HG02678 (cell line): ENCODE data around the gene WFIKKN1.

Source experiments
- ATAC-seq: cut with Tn5 transposase; IDR thresholded peaks from one replicate; pipeline ENCODE4 v1.9.1; 2021; ENCODE audit warnings: mild to moderate bottlenecking, moderate library complexity; ENCODE audit not compliant: unreplicated experiment

The WFIKKN1 gene

DNA sequence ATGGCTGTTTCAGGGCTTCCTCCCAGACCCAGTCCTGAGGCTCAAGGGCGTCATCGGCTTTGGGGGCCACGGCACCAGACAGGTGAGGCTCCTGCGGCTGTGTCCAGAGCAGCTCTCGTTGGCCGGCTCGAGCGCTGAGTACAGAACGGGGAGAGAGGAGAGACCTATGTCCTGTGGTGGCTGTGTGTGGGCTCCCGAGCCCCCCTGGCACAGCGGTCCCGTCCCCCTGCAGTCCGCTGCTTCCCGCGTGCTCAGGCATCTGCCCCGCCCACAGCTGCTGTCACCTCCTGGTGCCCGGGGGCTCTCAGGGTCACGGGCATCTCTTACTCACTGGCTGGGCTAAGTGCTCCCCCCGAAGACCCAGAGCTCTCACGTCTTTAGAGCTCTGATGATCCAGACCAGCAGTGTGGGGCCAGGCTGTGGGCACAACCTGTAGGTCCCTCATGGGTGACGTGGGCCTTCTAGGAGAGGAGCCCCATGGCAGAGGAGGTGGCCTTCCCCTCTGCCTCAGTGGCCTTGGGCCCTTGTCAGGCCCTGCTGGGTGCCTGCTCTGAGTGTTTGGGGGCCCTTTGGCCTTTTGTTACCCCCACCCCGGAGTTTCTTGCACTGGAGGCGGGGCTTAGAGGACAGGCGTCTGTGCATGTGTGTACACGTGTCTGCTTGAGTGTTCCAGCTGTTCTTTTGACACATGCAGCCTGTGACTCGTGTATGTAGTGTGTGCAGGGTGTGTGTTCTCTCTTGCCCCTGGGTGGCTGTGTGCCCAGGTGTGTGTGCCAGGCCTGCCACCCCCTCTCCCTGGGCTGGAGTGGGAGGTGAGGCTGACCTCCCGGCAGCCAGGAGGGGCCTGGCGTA is 21.9 kb downstream of the WFIKKN1 start:
- no peak for ATAC-seq

GRCh38 chr16:654034-654433 is 23.2 kb downstream of the WFIKKN1 start:
- ATAC-seq: no peak

GRCh38 chr16:657487-657886 is 26.7 kb downstream of the WFIKKN1 start:
- ATAC-seq: no peak

GRCh38 chr16:658679-659571 is 28.1 kb downstream of the WFIKKN1 start:
- no peak for ATAC-seq

- ATAC-seq: no peak
Measured at GRCh38 chr16:659618-660017, 28.8 kb downstream of the WFIKKN1 start.

GRCh38 chr16:660132-660458 is 29.3 kb downstream of the WFIKKN1 start:
- no peak for ATAC-seq

- peak; percentile 64 for ATAC-seq
Measured at GRCh38 chr16:660459-661183, 29.8 kb downstream of the WFIKKN1 start.

GRCh38 chr16:661184-661821 is 30.5 kb downstream of the WFIKKN1 start:
- no peak for ATAC-seq

- ATAC-seq: no peak
Measured at GRCh38 chr16:662095-662494, 31.3 kb downstream of the WFIKKN1 start.

DNA sequence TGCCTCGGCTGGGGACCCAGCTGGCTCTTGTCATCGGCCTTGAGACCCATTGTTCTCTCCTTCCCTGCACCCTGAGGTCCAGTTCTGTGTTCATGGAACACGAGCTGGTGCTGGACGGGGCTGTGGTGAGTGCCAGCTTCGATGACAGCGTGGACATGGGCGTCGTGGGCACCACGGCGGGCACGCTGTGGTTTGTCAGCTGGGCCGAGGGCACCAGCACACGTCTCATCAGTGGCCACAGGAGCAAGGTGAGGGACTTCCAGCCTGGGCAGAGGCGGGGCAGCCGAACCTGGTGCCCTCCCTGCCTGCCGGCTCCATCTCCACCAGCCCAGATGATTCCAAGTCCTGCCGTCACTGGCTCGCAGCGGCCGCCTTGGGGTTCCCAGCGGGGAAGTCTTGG is 31.8 kb downstream of the WFIKKN1 start:
- no peak for ATAC-seq

DNA sequence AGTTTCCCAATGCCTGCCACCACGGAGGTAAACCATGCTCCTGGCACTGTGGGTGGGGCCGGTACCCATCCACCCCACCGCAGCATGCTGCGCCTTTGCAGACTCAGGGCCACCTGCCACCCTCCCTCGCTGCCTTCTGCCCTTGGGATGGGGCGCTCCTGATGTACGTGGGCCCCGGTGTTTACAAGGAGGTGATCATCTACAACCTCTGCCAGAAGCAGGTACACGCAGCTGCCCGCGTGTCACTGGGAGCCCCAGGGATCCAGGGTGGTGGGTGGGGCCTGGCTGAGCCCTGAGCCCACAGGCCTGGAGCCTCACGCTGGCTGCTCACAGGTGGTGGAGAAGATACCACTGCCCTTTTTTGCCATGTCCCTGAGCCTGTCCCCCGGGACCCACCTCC is 35.8 kb downstream of the WFIKKN1 start:
- no peak for ATAC-seq

- no peak for ATAC-seq
Measured at GRCh38 chr16:667113-667779, 36.5 kb downstream of the WFIKKN1 start.

DNA sequence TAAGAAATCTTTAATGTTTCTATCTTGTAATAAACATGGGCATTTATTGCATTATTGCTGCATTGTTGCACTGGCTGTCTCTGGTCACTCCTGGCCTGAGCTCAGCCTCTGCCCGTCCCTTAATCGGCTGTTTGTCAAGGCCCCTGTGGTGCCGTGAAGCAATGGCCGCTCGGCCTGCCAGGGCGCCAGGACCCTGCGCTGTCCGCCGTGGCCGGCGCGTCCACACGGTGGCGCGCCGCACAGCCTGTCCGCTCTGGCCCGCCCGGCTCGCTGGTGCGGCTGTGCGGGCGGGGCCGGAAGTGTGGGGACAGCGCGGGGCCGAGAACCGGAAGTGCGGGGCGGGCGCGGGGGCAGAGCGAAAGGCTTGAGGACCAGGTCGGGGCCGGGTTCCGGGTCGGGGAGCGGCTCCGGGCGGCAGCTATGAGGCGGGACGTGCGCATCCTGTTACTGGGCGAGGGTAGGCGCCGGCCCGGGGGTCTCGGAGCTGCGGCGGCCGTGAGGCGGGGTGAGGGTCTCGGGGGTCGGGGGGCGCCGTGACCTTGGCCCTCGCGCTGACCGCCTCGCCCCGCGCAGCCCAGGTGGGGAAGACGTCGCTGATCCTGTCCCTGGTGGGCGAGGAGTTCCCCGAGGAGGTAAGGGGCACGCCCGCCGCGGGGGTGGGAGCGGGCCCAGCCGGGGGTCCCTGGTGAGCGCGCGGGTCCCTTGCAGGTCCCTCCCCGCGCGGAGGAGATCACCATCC is 37.2 kb downstream of the WFIKKN1 start, which contains the start of gene RHOT2:
Gene RHOT2 (plus strand): TSS at position 353 of the 739 bp plus-strand sequence. CDS start 68 bp downstream, at position 421.
- peak; percentile 82 for ATAC-seq

DNA sequence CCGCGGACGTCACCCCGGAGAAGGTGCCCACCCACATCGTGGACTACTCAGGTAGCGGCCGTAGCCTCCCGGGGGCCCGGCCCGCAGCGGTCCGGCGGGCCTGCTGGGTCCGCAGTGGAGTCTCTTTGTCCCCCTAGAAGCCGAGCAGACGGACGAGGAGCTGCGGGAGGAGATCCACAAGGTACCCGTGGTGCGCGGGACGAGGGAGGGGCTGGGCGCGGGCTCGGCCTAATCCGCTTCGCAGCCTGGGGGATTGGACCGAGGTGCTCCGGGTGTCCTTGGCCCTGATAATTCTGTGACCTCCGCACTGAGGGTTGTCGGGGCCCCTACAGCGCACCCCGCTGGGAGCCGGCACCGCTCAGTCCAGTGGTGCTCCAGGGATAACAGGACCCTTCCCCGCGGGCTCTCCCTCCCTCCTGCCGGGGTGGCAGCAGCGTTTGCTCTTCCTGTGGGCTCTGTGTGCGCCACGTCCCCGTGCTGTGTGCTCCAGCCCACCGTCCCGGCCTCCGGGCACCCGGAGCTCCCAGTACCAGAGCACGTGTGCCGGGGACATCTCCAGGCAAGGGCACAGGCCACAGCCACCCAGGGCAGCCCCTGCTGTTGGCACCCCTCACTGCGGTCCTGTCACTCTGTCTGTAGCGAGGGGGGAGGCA is 37.9 kb downstream of the WFIKKN1 start:
- no peak for ATAC-seq

DNA sequence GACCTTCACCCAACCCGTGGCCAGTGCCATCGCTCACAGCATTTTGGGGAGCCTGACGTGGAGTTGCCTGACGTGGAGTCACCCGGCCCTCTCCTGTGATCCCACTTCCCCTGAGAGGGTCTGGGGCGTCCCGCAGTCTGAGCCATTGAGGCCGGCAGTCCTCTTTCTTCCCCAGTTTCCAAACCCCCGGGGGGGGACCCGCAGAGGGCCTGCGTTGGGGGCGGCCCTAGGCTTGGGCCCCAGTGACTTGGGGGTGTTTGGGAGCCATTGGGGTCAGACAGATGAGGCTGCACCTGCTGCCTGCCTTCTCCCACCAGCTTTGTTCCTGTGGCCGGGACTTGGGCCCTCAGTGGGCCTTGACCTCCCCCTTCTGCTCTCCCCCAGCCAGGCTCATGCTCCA is 38.9 kb downstream of the WFIKKN1 start:
- ATAC-seq: no peak

DNA sequence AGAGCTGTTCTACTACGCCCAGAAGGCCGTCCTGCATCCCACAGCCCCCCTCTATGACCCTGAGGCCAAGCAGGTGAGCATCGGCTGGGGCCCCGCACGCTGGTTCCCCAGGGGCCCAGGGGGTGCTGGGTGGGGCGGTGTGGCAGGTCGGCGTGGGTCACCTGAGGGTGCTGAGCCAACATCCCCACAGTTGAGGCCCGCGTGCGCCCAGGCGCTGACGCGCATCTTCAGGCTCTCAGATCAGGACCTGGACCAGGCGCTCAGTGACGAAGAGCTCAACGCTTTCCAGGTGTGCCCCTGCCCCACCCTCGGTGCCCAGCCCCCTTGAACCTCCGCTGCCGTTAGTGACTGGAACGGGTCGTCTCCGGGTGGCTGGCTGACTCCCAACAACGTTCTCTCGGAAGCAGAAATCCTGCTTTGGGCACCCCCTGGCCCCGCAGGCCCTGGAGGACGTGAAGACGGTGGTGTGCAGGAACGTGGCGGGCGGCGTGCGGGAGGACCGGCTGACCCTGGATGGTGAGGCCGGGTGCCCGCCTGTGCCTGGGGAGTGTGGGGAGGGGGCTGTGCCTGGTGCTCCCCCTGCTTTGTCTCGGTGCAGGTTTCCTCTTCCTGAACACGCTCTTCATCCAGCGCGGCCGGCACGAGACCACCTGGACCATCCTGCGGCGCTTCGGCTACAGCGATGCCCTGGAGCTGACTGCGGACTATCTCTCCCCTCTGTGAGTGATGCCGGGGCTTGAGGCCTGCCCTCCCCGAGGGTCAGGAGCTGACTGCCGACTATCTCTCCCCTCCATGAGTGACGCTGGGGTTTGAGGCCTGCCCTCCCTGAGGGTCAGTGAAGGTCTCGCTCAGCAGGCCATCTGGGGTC is 39.9 kb downstream of the WFIKKN1 start:
- ATAC-seq: no peak

GRCh38 chr16:671353-672131 is 40.8 kb downstream of the WFIKKN1 start:
- ATAC-seq: no peak
